HS-5 (cell line): Measurements from ENCODE around the gene OTUD6A.
"Not testable (repeated sequence)": the region's sequence is repeated elsewhere in the genome, so short reads cannot be mapped to it uniquely, and the experiment has no call there.

Experiments
- DNase-seq: peaks from one replicate; pipeline ENCODE4 v3.0.0-alpha.2; 2012; ENCODE audit warnings: low read depth

OTUD6A gene

GRCh38 chrX:70046978-70047377 is 15.3 kb upstream of the OTUD6A start:
- peak; percentile 32 for DNase-seq

GRCh38 chrX:70049406-70049805 is 12.9 kb upstream of the OTUD6A start:
- no peak for DNase-seq

- no peak for DNase-seq
Observed at GRCh38 chrX:70049925-70050324, 12.3 kb upstream of the OTUD6A start, which contains the start of gene AWAT2. AWAT2 (minus strand) TSS chrX:70049938; CDS start chrX:70049932, 6 bp downstream.

DNA sequence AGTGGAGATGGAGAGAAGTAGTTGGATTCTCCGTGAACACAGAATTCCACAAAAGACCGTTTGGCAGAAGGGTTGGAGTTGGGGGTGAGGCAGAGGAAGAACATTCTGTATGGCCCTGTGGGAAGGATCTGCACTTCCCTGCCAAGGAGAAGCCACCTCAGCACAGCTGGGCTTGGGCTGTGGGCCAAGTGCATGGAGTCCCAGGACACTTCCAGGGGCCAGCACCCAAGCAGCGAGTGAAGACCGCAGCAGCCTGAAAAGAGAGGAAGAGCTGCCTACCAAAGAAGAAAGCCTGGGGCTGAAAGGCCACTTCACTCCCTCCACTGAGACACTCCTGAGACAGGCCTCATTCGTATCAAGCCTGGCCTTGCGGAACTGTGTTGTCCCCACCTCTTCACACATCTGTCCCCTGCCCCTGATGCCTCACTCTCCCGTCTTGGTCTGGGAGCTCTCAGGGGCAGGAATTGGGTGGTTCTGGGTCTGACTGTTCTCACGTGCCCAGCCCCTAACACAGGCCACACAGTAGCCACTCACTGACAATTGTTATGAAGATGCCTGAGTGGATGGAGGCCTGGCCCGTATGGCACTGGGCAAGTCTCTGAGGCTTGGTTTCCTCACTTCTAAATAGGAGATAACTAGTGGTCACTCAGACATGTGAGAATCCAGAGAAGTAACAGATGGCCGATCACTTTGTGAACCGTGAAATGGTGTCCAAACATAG is 9.2 kb upstream of the OTUD6A start:
- DNase-seq = no peak

- DNase-seq = no peak
Observed at GRCh38 chrX:70054391-70054790, 7.9 kb upstream of the OTUD6A start.

- no peak for DNase-seq
Observed at GRCh38 chrX:70062961-70063550, 799 bp downstream of the OTUD6A start.

DNA sequence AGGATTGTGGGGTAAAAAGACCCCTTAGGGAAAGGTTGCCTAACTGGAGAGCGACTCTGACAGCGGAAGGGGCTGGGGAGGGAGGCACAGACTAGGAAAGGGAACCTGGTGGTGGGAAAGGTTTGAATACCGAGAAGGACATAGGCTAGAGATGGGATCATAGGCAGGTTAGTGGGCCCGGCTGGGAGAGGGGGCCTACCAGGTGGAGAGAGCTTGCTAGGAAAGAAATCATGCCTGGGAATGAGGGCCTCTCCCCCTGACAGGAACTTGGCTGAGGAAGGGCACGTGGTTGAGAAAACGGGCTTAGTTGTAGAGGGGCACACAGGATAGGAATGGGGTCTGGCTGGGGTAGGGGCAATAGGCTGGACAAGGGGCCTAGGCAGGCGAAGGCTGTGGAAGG is 4.4 kb downstream of the OTUD6A start:
- DNase-seq = no peak

GRCh38 chrX:70079297-70079696 is 17.0 kb downstream of the OTUD6A start:
- no peak for DNase-seq

- no peak for DNase-seq
Observed at GRCh38 chrX:70079870-70080269, 17.6 kb downstream of the OTUD6A start.

DNA sequence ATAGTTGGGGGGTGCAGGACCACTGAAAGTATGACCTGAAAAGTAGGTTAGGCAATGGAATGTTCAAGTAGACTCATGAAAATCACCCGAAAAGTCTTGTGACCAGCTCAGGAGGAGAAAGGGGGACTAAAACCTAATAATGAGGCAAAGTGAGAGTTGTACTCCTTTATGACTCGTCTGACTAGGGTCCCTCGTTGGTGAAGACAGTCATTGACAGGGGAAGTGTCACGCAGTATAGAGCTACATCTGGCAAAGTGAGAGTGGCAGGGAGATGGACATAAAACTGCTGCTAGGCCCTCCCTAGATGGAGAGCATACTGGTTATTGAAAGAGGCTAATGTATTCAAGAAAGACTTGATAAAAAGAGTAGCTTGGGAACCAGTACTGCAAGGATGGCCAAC is 20.5 kb downstream of the OTUD6A start:
- no peak for DNase-seq

- no peak for DNase-seq
Observed at GRCh38 chrX:70084592-70085240, 22.5 kb downstream of the OTUD6A start.

- no peak for DNase-seq
Observed at GRCh38 chrX:70087857-70088630, 25.8 kb downstream of the OTUD6A start.

DNA sequence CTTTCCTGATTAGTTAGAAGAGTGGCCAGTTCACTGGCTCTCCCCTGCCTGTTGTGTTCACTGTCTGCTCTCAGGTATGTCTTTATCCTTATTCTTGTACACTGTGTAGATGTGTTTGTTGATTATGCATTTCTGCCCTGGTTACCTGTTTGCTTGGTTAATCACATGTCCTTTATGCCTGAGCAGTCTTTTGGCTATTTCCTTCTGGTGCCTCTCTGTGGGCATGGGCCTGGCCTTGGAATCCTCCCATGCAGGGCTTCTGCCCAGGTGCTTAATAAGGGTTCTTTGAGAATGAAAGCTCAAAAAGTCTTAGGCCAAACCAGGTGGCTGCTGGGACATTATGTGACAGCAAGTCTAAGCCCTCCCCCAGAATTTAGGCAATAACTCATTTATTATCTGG is 26.5 kb downstream of the OTUD6A start:
- no peak for DNase-seq

DNA sequence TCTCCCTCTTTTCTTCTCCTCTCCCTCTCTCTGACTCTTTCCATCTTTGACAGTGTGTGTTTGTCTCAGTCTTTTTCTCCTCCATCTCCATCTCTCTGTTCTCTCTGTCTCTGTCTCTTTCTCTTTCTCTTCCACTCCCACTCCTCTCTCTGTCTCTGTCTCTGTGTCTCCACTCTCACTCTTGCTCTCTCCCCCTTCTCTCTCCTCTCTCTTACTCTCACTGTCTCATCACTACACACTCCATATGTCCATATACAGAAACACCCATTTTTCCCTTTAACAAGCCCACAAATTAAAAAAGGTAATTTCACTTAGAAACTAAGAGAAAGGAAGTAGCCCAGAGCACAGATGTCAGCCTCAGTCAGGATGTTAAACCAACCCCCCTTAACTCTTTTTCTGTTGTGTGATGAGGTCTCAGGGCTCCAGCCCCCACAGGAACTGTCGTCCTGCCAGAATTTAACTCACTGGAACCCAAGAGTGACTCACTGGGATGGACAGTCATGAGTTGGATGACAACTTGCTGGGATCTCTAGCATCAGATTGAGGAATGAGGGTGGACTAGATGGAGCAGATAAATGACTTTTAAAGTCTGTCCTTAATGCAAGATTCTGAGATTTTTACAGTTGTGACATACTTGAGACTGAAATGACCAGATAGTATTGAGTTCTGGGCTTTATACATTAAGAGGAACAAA is 27.5 kb downstream of the OTUD6A start:
- DNase-seq = peak; percentile 25

DNA sequence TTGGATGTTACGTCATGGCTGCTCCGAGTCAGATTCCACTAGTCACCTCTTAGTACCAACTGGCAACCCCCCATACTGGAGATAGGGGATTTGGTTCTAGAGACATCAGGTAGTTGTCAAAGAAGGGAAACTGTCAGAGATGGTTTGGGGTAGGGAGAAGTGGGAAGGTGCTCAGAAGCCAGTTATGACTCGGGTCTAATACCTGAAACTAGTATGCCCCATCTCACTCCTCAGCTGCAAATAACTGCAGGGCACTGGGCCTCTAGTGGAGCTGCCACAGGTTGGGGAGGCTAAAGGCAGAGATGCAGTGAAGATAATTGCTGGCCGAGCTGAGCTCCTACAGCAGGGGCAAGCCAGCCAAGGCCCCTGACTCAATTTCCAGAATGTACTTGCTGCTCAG is 30.0 kb downstream of the OTUD6A start:
- no peak for DNase-seq

DNA sequence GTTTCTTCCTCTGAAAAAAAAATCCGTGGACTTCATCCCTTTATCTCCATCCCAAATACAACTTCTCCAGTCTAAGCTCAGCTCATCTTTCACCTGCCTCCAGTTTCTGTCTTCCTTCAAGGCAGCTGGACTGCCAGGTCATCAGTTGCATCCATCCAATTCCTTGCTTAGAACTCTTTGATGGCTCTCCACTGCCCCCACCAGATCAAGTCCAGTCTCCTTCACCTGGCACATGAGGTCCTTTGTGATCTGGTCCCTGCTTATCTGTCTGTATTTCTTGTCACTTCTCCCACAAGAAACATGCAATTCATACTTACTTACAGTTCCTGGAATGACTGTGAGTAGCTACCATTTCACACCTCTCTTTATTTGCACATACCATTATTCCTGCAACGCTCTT is 33.8 kb downstream of the OTUD6A start:
- no peak for DNase-seq

GRCh38 chrX:70105229-70105628 is 43.0 kb downstream of the OTUD6A start:
- no peak for DNase-seq

GRCh38 chrX:70111436-70112026 is 49.3 kb downstream of the OTUD6A start:
- not testable (repeated sequence) for DNase-seq
